H9 (cell line): ENCODE measurements around the gene SLC35B2. TPM values are rescaled to one million over a fixed set of nuclear protein-coding genes. Genes with fewer than 3 reads are reported as not detected.

Experiments
- DNase-seq: peaks from one replicate; pipeline ENCODE4 v3.0.0-alpha.2; 2017
- H2AFZ ChIP-seq: one replicate; pipeline ENCODE4 v1.6.1; 2013; ENCODE audit warnings: mild to moderate bottlenecking, low read length, control low read depth, moderate library complexity
- H2AK5ac ChIP-seq: 2 replicates; pipeline ENCODE4 v1.6.1; 2013; ENCODE audit warnings: low read length, control low read depth, mixed read lengths; ENCODE audit not compliant: insufficient read length
- H2BK120ac ChIP-seq: one replicate; pipeline ENCODE4 v1.6.1; 2013; ENCODE audit warnings: low read depth, mild to moderate bottlenecking, low read length, control low read depth, inconsistent platforms; ENCODE audit not compliant: poor library complexity, severe bottlenecking
- H2BK12ac ChIP-seq: 2 replicates; pipeline ENCODE4 v1.6.1; 2013; ENCODE audit warnings: low read length, control low read depth, mixed read lengths, low read depth; ENCODE audit not compliant: insufficient read length
- H2BK15ac ChIP-seq: 2 replicates; pipeline ENCODE4 v1.6.1; 2013; ENCODE audit warnings: low read depth, low read length, control low read depth
- H2BK20ac ChIP-seq: one replicate; pipeline ENCODE4 v1.6.1; 2013; ENCODE audit warnings: low read depth, mild to moderate bottlenecking, low read length, control low read depth, inconsistent platforms; ENCODE audit not compliant: poor library complexity, severe bottlenecking
- H2BK5ac ChIP-seq: 2 replicates; pipeline ENCODE4 v1.6.1; 2013; ENCODE audit warnings: low read length, control low read depth, mixed read lengths; ENCODE audit not compliant: insufficient read length
- H3K14ac ChIP-seq: 2 replicates; pipeline ENCODE4 v1.6.1; 2013; ENCODE audit warnings: low read length, control low read depth; ENCODE audit not compliant: insufficient read depth
- H3K18ac ChIP-seq: 2 replicates; pipeline ENCODE4 v1.6.1; 2013; ENCODE audit warnings: low read depth, mild to moderate bottlenecking, mixed read lengths, low read length, control low read depth; ENCODE audit not compliant: insufficient read length
- H3K23ac ChIP-seq: 2 replicates; pipeline ENCODE4 v1.6.1; 2013; ENCODE audit warnings: low read length, control low read depth, mixed read lengths, low read depth; ENCODE audit not compliant: insufficient read length
- H3K23me2 ChIP-seq: 2 replicates; pipeline ENCODE4 v1.6.1; 2013; ENCODE audit warnings: low read depth, mild to moderate bottlenecking, mixed read lengths, low read length, control low read depth; ENCODE audit not compliant: insufficient read length, poor library complexity, severe bottlenecking
- H3K27ac ChIP-seq: 2 replicates; pipeline ENCODE4 v1.5.1; 2013; ENCODE audit warnings: low read length, control low read depth, mixed read lengths, low read depth; ENCODE audit not compliant: insufficient read length
- H3K27me3 ChIP-seq: 2 replicates; pipeline ENCODE4 v1.6.1; 2013; ENCODE audit warnings: low read length, control low read depth, inconsistent platforms; ENCODE audit not compliant: insufficient read depth
- H3K4ac ChIP-seq: 2 replicates; pipeline ENCODE4 v1.6.1; 2013; ENCODE audit warnings: low read depth, mild to moderate bottlenecking, control low read depth, inconsistent platforms, low read length, moderate library complexity
- H3K4me1 ChIP-seq: 2 replicates; pipeline ENCODE4 v1.6.1; 2013; ENCODE audit warnings: low read length, control low read depth, inconsistent platforms; ENCODE audit not compliant: insufficient read depth
- H3K4me2 ChIP-seq: 2 replicates; pipeline ENCODE4 v1.6.1; 2013; ENCODE audit warnings: low read length, control low read depth, mixed read lengths; ENCODE audit not compliant: insufficient read length, insufficient read depth
- H3K56ac ChIP-seq: 2 replicates; pipeline ENCODE4 v1.6.1; 2013; ENCODE audit warnings: low read depth, mild to moderate bottlenecking, mixed read lengths, low read length, control low read depth; ENCODE audit not compliant: insufficient read length
- H3K79me1 ChIP-seq: 2 replicates; pipeline ENCODE4 v1.6.1; 2013; ENCODE audit warnings: low read depth, mild to moderate bottlenecking, moderate library complexity, low read length, control low read depth, inconsistent platforms; ENCODE audit not compliant: insufficient read depth, poor library complexity, severe bottlenecking
- H3K79me2 ChIP-seq: 2 replicates; pipeline ENCODE4 v1.6.1; 2013; ENCODE audit warnings: low read length, control low read depth, inconsistent platforms; ENCODE audit not compliant: insufficient read depth
- H3K9ac ChIP-seq: 2 replicates; pipeline ENCODE4 v1.6.1; 2013; ENCODE audit warnings: low read length, control low read depth, mixed read lengths; ENCODE audit not compliant: insufficient read length; ENCODE audit errors: extremely low read depth
- H3K9me3 ChIP-seq: one replicate; pipeline ENCODE4 v1.6.1; 2013; ENCODE audit warnings: low read depth, low read length, inconsistent platforms; ENCODE audit not compliant: control insufficient read depth
- H3T11ph ChIP-seq: one replicate; pipeline ENCODE4 v1.6.1; 2013; ENCODE audit warnings: mild to moderate bottlenecking, low read length, control low read depth, inconsistent platforms
- H4K20me1 ChIP-seq: one replicate; pipeline ENCODE4 v1.6.1; 2013; ENCODE audit not compliant: control insufficient read depth, insufficient read length, insufficient read depth
- H4K5ac ChIP-seq: 2 replicates; pipeline ENCODE4 v1.6.1; 2013; ENCODE audit warnings: low read depth, mild to moderate bottlenecking, mixed read lengths, low read length, control low read depth; ENCODE audit not compliant: insufficient read length
- H4K8ac ChIP-seq: replicated peaks from 2 replicates; pipeline ENCODE4 v1.6.1; 2013; ENCODE audit warnings: low read length, control low read depth, mixed read lengths, low read depth; ENCODE audit not compliant: insufficient read length
- H4K91ac ChIP-seq: 2 replicates; pipeline ENCODE4 v1.6.1; 2013; ENCODE audit warnings: low read depth, mild to moderate bottlenecking, moderate library complexity, mixed read lengths, low read length, control low read depth; ENCODE audit not compliant: insufficient read length
- H3K27ac Mint-ChIP-seq, 3 experiments: 2 replicates in 2 of 3; 3 replicates in 1 of 3; pipeline ENCODE4 v1.8.0; 2020 to 2021; ENCODE audit warnings: mixed read lengths in 3 of 3, mild to moderate bottlenecking in 1 of 3, moderate library complexity in 1 of 3
- H3K27me3 Mint-ChIP-seq: 2 replicates; pipeline ENCODE4 v1.8.0; 2021; ENCODE audit warnings: low read depth, mild to moderate bottlenecking, moderate library complexity, mixed read lengths
- H3K36me3 Mint-ChIP-seq, 3 experiments: 2 replicates in 2 of 3; 3 replicates in 1 of 3; pipeline ENCODE4 v1.8.0; 2020 to 2021; ENCODE audit warnings: low read depth in 3 of 3, mixed read lengths in 3 of 3; ENCODE audit not compliant: insufficient read depth in 1 of 3
- H3K4me1 Mint-ChIP-seq, 2 experiments: 2 replicates each; pipeline ENCODE4 v1.8.0; 2020; ENCODE audit warnings: mixed read lengths in 2 of 2
- H3K4me3 Mint-ChIP-seq, 2 experiments: 2 replicates in 1 of 2; 3 replicates in 1 of 2; pipeline ENCODE4 v1.8.0; 2020 to 2021; ENCODE audit warnings: mild to moderate bottlenecking in 2 of 2, mixed read lengths in 2 of 2, moderate library complexity in 1 of 2
- H3K9me3 Mint-ChIP-seq, 2 experiments: 2 replicates in 1 of 2; 3 replicates in 1 of 2; pipeline ENCODE4 v1.8.0; 2020; ENCODE audit warnings: mild to moderate bottlenecking in 2 of 2, mixed read lengths in 2 of 2, moderate library complexity in 1 of 2
- CTCF ChIP-seq: fragments of 200-600 bp; sonication (generic); conservative IDR thresholded peaks from 3 replicates; pipeline ENCODE4 v1.8.0; 2021; ENCODE audit warnings: antibody characterized with exemption, mild to moderate bottlenecking
- WGBS: extraction: QIAGEN DNeasy Blood & Tissue Kit; methylation state at CpG from one replicate; pipeline ENCODE4 v1.1.7; 2013; ENCODE audit warnings: missing lambda C conversion rate, low lambda C conversion rate, mixed read lengths; ENCODE audit not compliant: insufficient read length; ENCODE audit errors: extremely low coverage; 5-methylcytosine and 5-hydroxymethylcytosine counted together
- total RNA-seq: library from RNA; stranded (reverse); gene quantifications from 2 replicates; pipeline ENCODE4 v1.2.1, GENCODE V29; 2021

SLC35B2 gene
- total RNA-seq, 1 experiment from 2014 or later: 34.5 TPM

GRCh38 chr6:44228433-44228832, 28.9 kb downstream of the SLC35B2 start:
- H3K4ac ChIP-seq: no peak overlapping the region
- H4K8ac ChIP-seq: no peak overlapping the region
- H2BK5ac ChIP-seq: no peak overlapping the region
- no peaks in the 10 kb centered on the region for H3K27me3 ChIP-seq
- no peak overlapping the region for H3K9ac ChIP-seq
- DNase-seq: no peak
- H4K91ac ChIP-seq: no peak overlapping the region
- Mint-ChIP-seq H3K36me3 (peaks cover 46 to 58% (median 51%) of the 10 kb centered on the region in 3 experiments), H3K9me3 (no peaks in the 10 kb centered on the region; a peak in 1 of 5 replicates), H3K4me1 (peaks cover 27 to 42% of the 10 kb centered on the region in 2 experiments), H3K4me3 (no peak overlapping the region), H3K27ac (peak overlapping the region in 2 of 3 experiments; percentile 56 to 79; a peak in 2 of 7 replicates), H3K27me3 (no peaks in the 10 kb centered on the region)
- no peak for TF ChIP-seq CTCF
- H4K20me1 ChIP-seq: peaks cover 2% of the 10 kb centered on the region
- no peak overlapping the region for H2BK120ac ChIP-seq
- H3K27ac ChIP-seq: no peak overlapping the region
- H3K18ac ChIP-seq: no peak overlapping the region
- H3K4me2 ChIP-seq: no peak overlapping the region
- H2AFZ ChIP-seq: no peak overlapping the region
- no peak overlapping the region for H2BK20ac ChIP-seq
- no peak overlapping the region for H3K56ac ChIP-seq
- H3K79me1 ChIP-seq: peaks cover 17% of the 10 kb centered on the region
- H3K23ac ChIP-seq: no peak overlapping the region
- H3K9me3 ChIP-seq: no peaks in the 10 kb centered on the region
- H3K79me2 ChIP-seq: peaks cover 17% of the 10 kb centered on the region; the same call in 1 of the 2 replicates
- H3K14ac ChIP-seq: no peak overlapping the region
- H2BK15ac ChIP-seq: no peak overlapping the region
- peaks cover 11% of the 10 kb centered on the region; the same call in 1 of the 2 replicates for H3K4me1 ChIP-seq
- WGBS: no CpG with 5 or more reads among the region's 7 CpGs
- H2AK5ac ChIP-seq: no peak overlapping the region
- H3K23me2 ChIP-seq: peaks cover 7% of the 10 kb centered on the region
- H3T11ph ChIP-seq: no peak overlapping the region
- H2BK12ac ChIP-seq: no peak overlapping the region
- no peak overlapping the region for H4K5ac ChIP-seq
